SK-N-MC (cell line): ENCODE data around the gene TBX21.

Experiments used
- EZH2 ChIP-seq: fragments of 200-600 bp; sonication (generic); IDR thresholded peaks from one replicate; pipeline ENCODE4 v1.6.1; 2017; ENCODE audit warnings: antibody characterized with exemption
- FOXP2 ChIP-seq: optimal IDR thresholded peaks from 2 replicates; pipeline ENCODE3; 2011; ENCODE audit warnings: mild to moderate bottlenecking, moderate library complexity; ENCODE audit not compliant: insufficient read depth; ENCODE audit errors: extremely low read length, control extremely low read depth
- POLR2AphosphoS5 ChIP-seq: IDR thresholded peaks from 2 replicates; pipeline ENCODE4 v1.6.1; 2012; ENCODE audit warnings: mild to moderate bottlenecking, low read depth, low read length, borderline replicate concordance

GRCh38 chr17:47735536-47736011 lies 2.5 kb downstream of the TBX21 start:
- no peak for TF ChIP-seq EZH2
- no peak for TF ChIP-seq POLR2AphosphoS5
- TF ChIP-seq FOXP2, result no peak
